Lung microvascular endothelial cell (primary cell): ENCODE measurements around the gene C11orf68. TPM values are rescaled to one million over a fixed set of nuclear protein-coding genes. Genes with fewer than 3 reads are reported as not detected.
"Not testable (repeated sequence)": the region's sequence is repeated elsewhere in the genome, so short reads cannot be mapped to it uniquely, and the experiment has no call there.

Source experiments
- DNase-seq, 2 donors: peaks; one replicate each; pipeline versions ENCODE4 v3.0.0 to v3.0.0-alpha.2; 2010; ENCODE audit warnings: low read depth in 2 of 2
- total RNA-seq: library from RNA; depleted of rRNA; stranded (reverse); fragments of >200 nt; gene quantifications from 2 replicates; pipeline ENCODE4 v1.2.1, GENCODE V29; 2014

Gene C11orf68
- 10.2 and 15.7 TPM in 2 replicates for total RNA-seq

GRCh38 chr11:65918211-65919140 lies at the start of gene C11orf68:
Gene C11orf68, minus strand, starts transcription at chr11:65919062. Its CDS starts 31 bp downstream, at chr11:65919031.
- peak; percentile 57 to 61 for DNase-seq

GRCh38 chr11:65967329-65967934 lies 48.6 kb upstream of the C11orf68 start:
- no peak for DNase-seq

GRCh38 chr11:65965986-65966762 lies 47.3 kb upstream of the C11orf68 start:
- no peak for DNase-seq

- no peak for DNase-seq
Measured at GRCh38 chr11:65964906-65965305, 46.0 kb upstream of the C11orf68 start.

- no peak for DNase-seq
Measured at GRCh38 chr11:65962141-65962564, 43.3 kb upstream of the C11orf68 start.

GRCh38 chr11:65961267-65962140 lies 42.6 kb upstream of the C11orf68 start, which contains the start of gene SART1:
Gene SART1, plus strand, starts transcription at chr11:65961734. Its CDS starts 47 bp downstream, at chr11:65961781.
- DNase-seq = peak; percentile 99

GRCh38 chr11:65960824-65961266 lies 42.0 kb upstream of the C11orf68 start:
- DNase-seq = no peak

GRCh38 chr11:65958774-65959420 lies 40.0 kb upstream of the C11orf68 start:
- no peak for DNase-seq

- no peak for DNase-seq
Measured at GRCh38 chr11:65958291-65958690, 39.4 kb upstream of the C11orf68 start.

- DNase-seq = no peak
Measured at GRCh38 chr11:65954771-65955170, 35.9 kb upstream of the C11orf68 start.

GRCh38 chr11:65953471-65953870 lies 34.6 kb upstream of the C11orf68 start:
- DNase-seq = no peak

GRCh38 chr11:65952052-65952521 lies 33.2 kb upstream of the C11orf68 start:
- DNase-seq = no peak

GRCh38 chr11:65951641-65952040 lies 32.8 kb upstream of the C11orf68 start:
- DNase-seq = not testable (repeated sequence)

GRCh38 chr11:65950711-65951110 lies 31.8 kb upstream of the C11orf68 start:
- not testable (repeated sequence) for DNase-seq

GRCh38 chr11:65947603-65948125 lies 28.8 kb upstream of the C11orf68 start:
- DNase-seq = no peak

- DNase-seq = no peak
Measured at GRCh38 chr11:65947133-65947532, 28.3 kb upstream of the C11orf68 start.

GRCh38 chr11:65946655-65947054 lies 27.8 kb upstream of the C11orf68 start:
- DNase-seq = no peak

- no peak for DNase-seq
Measured at GRCh38 chr11:65945941-65946558, 27.2 kb upstream of the C11orf68 start.

- DNase-seq = no peak
Measured at GRCh38 chr11:65945430-65945911, 26.6 kb upstream of the C11orf68 start, which contains the start of gene TSGA10IP. Gene TSGA10IP, plus strand, starts transcription at chr11:65945480. Its CDS starts 196 bp downstream, at chr11:65945676.
